ENCODE data around the gene ZAR1L. TPM values are rescaled to one million over a fixed set of nuclear protein-coding genes. Genes with fewer than 3 reads are reported as not detected.

ZAR1L gene
- total RNA-seq, 1 experiment from 2014 or later = not detected

- Histone ChIP-seq H3K23ac (ENCODE audit: insufficient read length, low read depth, low read length) (no peak overlapping the region), H4K5ac (ENCODE audit: insufficient read length, low read depth, low read length) (no peak overlapping the region), H3K14ac (ENCODE audit: insufficient read depth, low read length) (no peak overlapping the region), H3K27ac (ENCODE audit: insufficient read length, low read depth, low read length) (no peak overlapping the region), H4K91ac (ENCODE audit: insufficient read length, low read depth, low read length) (no peak overlapping the region), H2BK20ac (ENCODE audit: low read depth, low read length, poor library complexity, severe bottlenecking) (no peak overlapping the region), H2BK5ac (ENCODE audit: insufficient read length, low read length) (no peak overlapping the region), H3K4me1 (ENCODE audit: insufficient read depth, low read length) (no peaks in the 10 kb centered on the region), H2AFZ (ENCODE audit: low read length) (no peak overlapping the region), H3K18ac (ENCODE audit: insufficient read length, low read depth, low read length) (no peak overlapping the region), H3K79me2 (ENCODE audit: insufficient read depth, low read length) (no peaks in the 10 kb centered on the region), H3K9me3 (ENCODE audit: control insufficient read depth, low read depth, low read length) (no peaks in the 10 kb centered on the region), H4K8ac (replicated peaks; ENCODE audit: insufficient read length, low read depth, low read length) (no peak overlapping the region), H3K23me2 (ENCODE audit: insufficient read length, low read depth, low read length, poor library complexity, severe bottlenecking) (no peaks in the 10 kb centered on the region), H2BK12ac (ENCODE audit: insufficient read length, low read depth, low read length) (no peak overlapping the region), H3K79me1 (ENCODE audit: insufficient read depth, low read depth, low read length, poor library complexity, severe bottlenecking) (no peaks in the 10 kb centered on the region), H2BK15ac (ENCODE audit: low read depth, low read length) (no peak overlapping the region), H2BK120ac (ENCODE audit: low read depth, low read length, poor library complexity, severe bottlenecking) (no peak overlapping the region), H3K4me2 (ENCODE audit: insufficient read depth, insufficient read length, low read length) (no peak overlapping the region), H3K4ac (ENCODE audit: low read depth, low read length) (no peak overlapping the region), H3K27me3 (ENCODE audit: insufficient read depth, low read length) (no peaks in the 10 kb centered on the region), H3T11ph (ENCODE audit: low read length) (no peak overlapping the region), H4K20me1 (ENCODE audit: control insufficient read depth, insufficient read depth, insufficient read length) (no peaks in the 10 kb centered on the region), H2AK5ac (ENCODE audit: insufficient read length, low read length) (no peak overlapping the region), H3K9ac (ENCODE audit: extremely low read depth, insufficient read length, low read length) (no peak overlapping the region), H3K56ac (ENCODE audit: insufficient read length, low read depth, low read length) (no peak overlapping the region)
- Mint-ChIP-seq H3K4me3 (no peak overlapping the region), H3K27me3 (ENCODE audit: low read depth) (no peaks in the 10 kb centered on the region), H3K4me1 (no peaks in the 10 kb centered on the region), H3K36me3 (ENCODE audit: insufficient read depth in 1 of 3, low read depth in 3 of 3) (peaks cover 0 to 3% (median 2%) of the 10 kb centered on the region in 3 experiments; a peak in 4 of 7 replicates), H3K27ac (no peak overlapping the region), H3K9me3 (no peaks in the 10 kb centered on the region)
- TF ChIP-seq CTCF (conservative IDR thresholded peaks at IDR 0.05) = no peak
- no CpG with 5 or more reads among the region's 3 CpGs for WGBS (ENCODE audit: extremely low coverage, insufficient read length, low lambda C conversion rate)
- no peak for DNase-seq
Observed at GRCh38 chr13:32254416-32254815, 60.7 kb downstream of the ZAR1L start.
